GM19463 (cell line): Measurements from ENCODE around the gene RSPH9.

Experiments
- ATAC-seq: cut with Tn5 transposase; IDR thresholded peaks from one replicate; pipeline ENCODE4 v1.9.1; 2021; ENCODE audit warnings: mild to moderate bottlenecking, moderate library complexity; ENCODE audit not compliant: unreplicated experiment

The RSPH9 gene

DNA sequence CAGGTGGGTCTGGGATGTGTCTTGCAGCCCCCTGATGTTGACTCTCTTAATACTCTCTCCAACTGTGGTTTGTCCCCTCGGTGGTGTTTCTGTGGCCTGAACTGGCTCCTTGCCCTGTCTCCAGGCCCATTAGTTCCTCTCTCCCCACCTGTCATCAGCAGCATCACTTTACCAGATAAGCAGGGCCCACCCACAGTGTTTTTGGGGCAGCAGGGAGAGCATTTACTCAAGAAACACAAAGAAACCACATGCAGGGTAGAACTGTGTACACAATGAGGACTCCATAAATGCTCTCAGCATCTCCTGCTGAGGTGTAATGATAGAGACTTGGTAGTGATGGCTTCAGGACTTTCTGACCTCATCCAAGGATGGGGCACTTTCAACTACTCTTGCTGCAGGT, 62.9 kb downstream of the RSPH9 start:
- ATAC-seq, result no peak

DNA sequence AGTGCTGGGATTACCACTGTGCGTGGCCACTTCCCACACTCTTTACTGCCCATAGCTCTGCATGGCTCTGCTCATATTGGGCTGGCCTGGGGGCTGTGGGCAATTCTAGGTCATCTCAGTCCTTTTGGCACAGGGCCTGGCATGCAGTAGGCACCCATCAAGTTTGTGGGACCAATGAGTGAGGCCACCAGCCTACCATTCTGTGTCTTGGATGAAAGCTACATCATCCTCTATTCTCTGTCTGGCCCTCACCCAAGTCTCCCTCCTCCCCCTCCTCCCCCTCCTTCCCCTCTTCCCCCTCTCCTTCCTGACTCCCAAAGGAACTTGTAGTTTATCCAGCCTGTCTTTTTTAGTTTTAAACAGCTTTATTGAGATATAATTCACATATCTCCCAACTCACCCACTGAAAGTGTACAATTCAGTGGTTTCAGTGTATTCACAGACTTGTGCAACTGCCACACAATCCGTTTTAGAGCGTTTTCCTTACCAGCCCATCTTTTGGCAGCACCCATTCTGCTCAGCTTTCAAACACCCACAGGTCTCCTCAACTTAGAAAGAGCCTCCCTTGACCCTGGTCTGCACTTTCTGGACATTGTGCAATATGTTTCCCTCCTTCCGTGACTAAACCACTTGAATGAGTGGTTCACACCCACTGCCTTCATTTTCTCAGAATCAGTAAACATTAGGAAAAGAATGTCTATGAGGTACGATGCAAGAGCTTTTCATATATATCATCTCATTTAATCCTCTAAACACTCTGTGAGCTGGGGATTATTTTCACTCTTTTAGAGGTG, 64.2 kb downstream of the RSPH9 start:
- ATAC-seq, result no peak

DNA sequence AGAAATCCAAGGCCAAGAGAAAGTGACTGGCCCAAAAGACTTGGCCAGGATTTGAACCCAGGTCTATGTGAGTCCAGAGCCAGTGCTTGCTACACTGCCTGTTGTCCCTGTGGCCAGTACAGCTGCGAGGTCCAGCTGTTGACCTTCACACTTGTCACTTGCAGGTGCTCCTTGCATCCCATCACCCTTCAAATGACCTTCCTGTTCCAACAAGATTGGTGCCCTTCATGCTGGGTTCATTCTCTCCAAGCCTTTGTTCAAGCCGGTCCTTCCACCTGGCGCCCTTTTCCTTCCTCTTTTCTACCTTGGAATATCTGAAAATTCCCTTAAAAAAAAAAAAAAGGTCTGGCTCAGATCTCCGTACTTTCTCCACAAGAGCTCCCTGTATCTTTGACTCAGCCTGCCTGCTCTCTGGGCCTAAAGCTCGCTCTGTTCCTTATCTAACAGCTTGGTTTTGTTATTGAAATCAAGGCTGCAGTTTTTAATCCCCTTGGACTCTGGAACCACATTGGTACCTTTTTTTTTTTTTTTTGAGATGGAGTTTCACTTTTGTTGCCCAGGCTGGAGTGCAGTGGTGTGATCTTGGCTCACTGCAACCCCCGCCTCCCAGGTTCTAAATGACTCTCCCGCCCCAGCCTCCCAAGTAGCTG, 64.9 kb downstream of the RSPH9 start:
- ATAC-seq, result no peak

DNA sequence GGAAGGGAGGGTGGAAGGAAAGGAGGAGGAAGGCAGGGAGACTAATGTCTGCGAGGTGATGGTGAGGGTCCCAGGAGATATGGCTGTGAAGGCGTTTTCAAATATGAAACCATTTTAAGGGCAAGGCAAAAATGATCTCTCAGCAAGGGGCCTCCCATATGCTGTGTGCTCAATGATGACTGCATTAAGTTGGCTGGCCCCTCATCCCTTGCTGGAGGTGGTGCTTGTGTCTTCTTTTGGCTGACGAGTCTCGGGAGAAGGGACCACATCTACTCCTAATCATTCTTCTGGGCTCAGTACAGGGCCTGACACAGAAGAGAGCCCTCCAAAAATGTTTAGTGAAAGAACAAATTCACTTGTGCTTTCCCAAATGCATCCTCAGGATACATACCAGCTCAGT, 65.7 kb downstream of the RSPH9 start:
- no peak for ATAC-seq

DNA sequence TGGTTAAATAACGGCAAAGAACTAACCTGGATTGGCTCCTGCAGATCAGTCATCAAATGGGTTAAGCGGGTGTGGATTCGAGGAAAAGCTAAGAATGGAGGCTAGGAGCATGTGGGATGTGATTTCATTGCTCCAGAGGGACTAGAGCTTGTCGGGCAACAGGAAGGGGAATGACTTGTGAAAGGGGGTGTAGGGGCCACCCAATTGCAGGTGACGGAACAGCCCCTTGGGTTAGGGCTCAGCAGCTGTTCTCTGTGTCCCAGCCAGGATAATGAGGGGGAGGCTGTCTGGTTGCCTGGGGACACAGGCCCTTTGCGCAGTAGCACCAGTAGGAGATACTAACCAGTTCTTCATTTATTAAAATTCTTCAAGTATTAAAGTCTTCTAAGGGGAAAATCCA, 67.7 kb downstream of the RSPH9 start:
- ATAC-seq, result no peak

DNA sequence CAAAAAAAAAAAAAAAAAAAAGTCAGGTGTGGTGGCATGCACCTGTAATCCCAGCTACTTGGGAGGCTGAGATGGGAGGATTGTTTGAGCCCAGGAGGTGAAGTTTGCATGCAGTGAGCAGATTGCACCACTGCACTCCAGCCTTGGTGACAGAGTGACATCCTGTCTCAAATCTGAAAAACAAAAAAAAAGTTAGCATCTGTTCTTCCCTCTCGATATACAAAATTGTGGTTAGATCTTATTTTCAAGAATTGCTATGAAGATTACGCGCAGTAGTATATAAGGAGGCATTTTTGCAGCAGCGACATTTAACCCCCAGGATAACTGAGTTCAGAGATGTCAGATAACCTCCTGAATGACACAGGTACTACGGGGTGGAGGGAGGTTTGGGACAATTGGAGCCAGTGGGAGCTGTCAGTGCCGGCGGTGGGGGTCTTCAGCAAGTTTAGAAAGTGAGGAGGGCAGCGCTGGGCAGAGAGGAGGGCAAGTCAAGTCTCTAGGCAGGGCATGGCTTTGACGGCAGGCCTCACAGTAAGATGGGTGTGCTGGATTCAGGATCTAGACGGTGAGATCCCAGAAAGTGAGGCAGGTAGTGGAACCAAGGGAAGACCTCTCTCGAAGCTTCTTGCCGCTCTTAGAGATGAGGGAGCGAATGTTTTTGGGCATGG, 68.9 kb downstream of the RSPH9 start:
- no peak for ATAC-seq

DNA sequence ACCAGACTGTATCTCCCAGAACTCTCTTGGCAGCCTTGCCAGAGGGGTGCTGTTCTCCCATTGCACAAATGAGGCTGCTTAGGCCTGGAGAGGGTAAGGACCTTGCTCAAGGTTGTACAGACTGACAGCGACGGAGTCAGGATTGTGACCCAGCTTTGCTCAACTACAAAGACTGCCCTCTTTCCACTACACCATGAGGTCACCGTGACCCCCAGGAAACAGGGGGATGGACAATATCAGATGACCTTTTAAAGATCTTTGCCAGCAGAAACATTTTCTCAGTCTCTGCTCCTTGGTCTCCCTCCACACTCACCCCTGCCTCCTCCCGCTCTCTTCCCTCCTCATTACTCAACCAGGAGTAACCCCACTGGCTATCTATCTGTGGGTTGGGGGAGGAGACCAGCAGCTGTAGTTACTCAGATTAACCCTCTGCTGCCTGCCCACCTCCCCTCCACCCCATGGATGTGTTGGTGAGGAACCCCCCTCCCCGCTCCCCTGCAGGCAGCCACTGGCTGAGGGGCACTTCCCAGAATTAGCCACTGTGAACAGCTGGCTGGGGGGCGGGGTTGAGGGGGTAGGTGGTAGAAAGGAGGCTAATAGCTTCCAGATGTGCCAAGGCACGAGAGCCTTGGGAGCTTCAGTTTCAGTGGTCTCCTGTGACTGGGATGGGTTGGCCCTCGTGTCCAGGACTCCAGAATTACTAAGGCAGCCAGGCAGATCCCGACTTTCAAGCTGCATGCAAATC, 69.6 kb downstream of the RSPH9 start:
- ATAC-seq, result peak; percentile 22

DNA sequence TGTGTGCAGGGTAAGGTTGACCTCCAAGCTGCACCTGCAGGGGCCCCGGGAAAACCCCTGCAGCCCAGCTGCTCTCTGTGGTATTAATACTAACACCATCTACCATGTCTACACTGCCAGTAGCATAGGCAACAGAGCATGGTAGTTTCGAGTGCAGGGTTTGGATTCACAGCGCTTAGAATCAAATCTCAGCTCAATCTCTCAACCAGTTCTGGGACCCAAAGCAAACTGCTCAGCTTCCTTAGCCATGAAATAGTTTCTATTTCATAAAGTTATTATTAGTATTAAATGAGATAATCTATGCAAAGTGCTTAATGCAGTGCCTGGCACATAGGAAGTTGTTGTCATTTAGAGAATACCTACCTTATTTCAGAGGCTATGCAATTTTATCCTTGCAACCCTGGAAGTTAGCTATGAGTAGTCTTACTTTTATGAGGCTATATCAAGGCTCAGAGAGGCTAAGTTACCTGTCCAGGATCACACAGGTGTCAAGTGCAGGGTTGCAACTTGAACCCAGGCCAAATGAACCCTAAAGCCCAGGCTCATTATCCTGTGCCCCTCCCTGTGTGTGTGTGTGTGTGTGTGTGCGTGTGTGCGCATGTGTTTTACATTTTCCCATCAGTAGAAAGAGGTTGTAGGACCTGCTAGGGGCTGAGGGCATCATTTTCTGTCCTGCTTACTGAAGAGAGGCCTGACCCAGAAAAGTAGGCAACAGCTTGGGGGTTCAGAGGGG, 70.4 kb downstream of the RSPH9 start:
- ATAC-seq, result peak; percentile 89

DNA sequence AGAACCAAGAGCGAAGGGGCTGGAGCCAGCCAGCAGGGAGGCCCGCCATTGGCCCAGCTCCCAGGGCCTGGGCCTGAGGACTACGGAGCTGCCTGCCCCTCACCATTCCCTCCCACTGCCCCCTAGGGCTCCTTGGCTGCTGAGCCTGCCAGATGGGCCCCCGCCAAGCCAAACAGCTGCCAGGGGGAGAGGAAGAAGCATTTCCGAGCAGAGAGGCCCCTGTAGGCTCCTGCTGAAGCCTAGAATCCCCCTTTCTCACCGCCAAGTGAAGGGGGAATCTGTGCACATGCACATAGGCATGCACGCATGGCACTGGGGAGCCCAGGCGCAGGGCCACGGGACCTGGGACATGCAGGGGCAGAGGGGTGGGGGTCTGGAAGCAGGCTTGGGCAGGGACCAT, 71.3 kb downstream of the RSPH9 start:
- ATAC-seq, result no peak

DNA sequence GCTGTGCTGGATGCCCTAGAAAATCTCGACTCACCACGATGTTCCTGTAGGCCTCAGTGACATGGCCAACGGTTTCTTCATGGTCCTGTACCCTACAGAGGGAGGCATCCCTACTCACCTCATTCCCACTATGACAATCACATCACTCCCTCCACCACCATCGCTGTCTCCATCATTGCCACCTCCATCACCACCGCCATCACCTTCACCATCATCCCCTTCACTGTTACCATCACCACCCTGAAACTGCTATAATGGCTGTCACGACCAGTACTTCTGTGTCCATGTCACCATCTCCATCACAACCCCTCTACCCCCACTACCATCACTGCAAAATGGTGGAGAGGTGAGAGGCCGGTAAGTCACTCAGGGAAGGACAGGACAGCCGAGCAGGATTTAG, 72.6 kb downstream of the RSPH9 start:
- no peak for ATAC-seq

DNA sequence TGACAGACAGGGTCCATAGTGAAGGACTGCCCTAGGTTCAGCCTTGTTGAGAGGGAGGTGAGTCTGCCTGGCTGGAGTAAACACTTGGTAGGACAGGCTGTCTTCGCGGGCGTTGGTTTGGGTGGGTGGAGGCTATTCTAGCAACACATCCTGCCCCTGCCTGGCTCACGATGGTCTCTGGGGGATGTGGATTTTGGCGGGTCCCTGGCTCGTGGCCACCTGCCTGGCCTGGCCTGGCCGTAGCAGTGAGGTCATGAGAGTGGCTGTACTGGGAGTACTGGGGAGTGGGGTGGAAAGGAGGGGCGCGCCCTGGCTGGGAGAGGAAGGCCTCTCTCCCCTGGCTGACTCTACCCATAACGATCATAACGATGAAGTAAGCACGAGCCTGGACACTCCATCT, 73.0 kb downstream of the RSPH9 start:
- ATAC-seq, result no peak

DNA sequence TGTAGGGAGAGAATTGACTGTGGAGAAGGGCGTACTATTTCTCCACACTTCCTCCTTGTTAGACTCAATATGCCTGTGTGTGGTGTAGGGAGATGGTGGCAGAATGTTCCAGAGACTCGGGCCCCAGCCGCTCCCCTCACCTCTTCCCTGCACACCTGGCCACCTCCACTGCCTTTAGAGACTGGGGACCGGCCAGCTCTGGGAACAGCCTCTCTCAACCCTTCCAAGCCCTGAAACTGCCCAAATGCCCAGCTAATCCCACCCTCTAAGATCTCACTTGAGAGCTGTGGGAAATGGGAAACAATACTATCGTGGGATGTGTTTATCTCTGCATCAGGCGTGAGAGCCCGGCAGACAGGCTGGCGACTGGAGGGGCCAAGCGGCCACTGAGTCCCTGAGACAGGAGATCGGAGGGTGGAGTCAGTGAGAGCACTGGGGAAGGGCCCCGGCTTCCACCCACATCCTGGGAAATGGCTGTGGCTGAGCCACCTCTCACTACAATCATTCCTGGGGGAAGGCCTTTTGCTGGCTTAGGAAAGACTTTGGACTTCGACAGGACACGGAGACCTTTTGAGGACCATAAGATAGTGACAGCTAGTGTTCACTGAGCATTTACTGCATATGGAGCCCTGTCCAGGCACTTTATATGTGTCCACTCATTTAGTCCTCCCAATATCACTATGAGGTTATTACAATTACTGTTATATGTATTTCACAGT, 73.7 kb downstream of the RSPH9 start:
- ATAC-seq, result no peak

DNA sequence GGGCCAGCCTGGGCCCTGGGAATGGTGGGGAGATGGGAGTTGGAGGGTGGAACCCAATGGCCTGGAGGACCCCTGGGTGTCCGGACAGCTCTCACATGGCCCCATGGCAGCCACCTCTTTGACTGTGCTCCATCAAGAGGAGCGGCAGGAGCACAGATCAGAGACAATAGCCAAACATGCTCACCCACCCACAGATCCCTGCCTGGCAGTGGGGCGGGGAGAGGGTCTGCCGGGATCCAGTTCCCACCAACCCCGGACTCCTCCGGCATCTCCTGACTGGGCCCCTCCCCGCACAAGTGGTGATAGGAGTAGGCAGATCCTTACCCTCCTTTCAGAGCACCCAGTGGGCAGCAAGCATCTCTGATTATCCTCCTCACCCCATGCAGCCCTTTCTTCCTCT, 74.7 kb downstream of the RSPH9 start:
- ATAC-seq, result no peak

DNA sequence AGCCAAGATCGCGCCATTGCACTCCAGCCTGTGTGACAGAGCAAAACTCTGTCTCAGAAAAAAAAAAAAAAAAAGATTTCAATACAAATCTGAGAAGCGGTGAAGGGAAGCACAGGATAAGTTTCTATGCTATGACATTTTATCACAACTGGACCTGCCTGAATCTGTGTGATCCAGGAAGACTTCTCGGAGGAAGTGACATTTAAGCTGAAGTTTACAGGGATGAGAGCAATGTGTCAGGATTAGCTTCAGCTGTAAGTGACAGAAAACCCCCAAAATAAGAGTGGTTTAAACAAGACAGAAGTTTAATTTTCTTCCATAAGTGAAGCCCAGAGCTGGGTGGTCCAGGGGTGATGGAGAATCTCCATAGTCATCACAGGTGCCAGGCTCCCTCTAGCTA, 76.2 kb downstream of the RSPH9 start:
- no peak for ATAC-seq
